ENCODE results near the gene DOK6.

DNA sequence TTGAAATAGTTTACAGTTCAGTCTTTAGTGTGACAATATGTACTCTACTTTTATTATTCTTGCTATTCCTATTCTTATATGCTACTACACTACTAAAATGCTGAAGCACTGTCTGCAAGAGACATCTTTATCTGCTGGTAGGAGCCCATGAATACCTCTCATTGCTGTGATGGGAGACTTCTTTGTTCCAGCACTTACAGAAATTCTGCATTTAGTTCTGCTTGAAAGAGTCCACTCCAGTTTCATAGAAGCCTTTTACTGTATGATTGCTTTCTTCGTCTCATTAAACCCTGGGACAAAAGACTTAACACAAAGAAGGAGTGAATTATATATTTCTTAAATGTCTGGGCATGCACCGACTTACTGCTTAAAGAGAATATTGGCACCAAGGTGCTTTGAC, 274.3 kb downstream of the DOK6 start:
- TF ChIP-seq, protein P1, sequence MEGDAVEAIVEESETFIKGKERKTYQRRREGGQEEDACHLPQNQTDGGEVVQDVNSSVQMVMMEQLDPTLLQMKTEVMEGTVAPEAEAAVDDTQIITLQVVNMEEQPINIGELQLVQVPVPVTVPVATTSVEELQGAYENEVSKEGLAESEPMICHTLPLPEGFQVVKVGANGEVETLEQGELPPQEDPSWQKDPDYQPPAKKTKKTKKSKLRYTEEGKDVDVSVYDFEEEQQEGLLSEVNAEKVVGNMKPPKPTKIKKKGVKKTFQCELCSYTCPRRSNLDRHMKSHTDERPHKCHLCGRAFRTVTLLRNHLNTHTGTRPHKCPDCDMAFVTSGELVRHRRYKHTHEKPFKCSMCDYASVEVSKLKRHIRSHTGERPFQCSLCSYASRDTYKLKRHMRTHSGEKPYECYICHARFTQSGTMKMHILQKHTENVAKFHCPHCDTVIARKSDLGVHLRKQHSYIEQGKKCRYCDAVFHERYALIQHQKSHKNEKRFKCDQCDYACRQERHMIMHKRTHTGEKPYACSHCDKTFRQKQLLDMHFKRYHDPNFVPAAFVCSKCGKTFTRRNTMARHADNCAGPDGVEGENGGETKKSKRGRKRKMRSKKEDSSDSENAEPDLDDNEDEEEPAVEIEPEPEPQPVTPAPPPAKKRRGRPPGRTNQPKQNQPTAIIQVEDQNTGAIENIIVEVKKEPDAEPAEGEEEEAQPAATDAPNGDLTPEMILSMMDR (IDR thresholded peaks at IDR 0.05 in 4 of 5, conservative IDR thresholded peaks at IDR 0.05 in 1 of 5): no peak
- TF ChIP-seq POLR2A (IDR thresholded peaks at IDR 0.05): no peak
